Activated naive CD4-positive, alpha-beta T cell (primary cell): ENCODE measurements around the gene PCP4L1.

Experiments
- DNase-seq, 4 experiments: peaks; one replicate each; lab custom pipeline; 2025; lab: John Stamatoyannopoulos, UW

Gene PCP4L1

GRCh38 chr1:161266836-161267235, 8.3 kb downstream of the PCP4L1 start:
- no peak for DNase-seq

GRCh38 chr1:161267321-161267720, 8.8 kb downstream of the PCP4L1 start:
- DNase-seq = no peak

- no peak for DNase-seq
Observed at GRCh38 chr1:161273402-161273801, 14.9 kb downstream of the PCP4L1 start.

- DNase-seq = no peak
Observed at GRCh38 chr1:161274874-161275273, 16.3 kb downstream of the PCP4L1 start.

- DNase-seq = no peak
Observed at GRCh38 chr1:161282991-161283390, 24.4 kb downstream of the PCP4L1 start.

GRCh38 chr1:161285113-161285512, 26.6 kb downstream of the PCP4L1 start:
- no peak for DNase-seq

- no peak for DNase-seq
Observed at GRCh38 chr1:161285521-161285920, 27.0 kb downstream of the PCP4L1 start.

- no peak for DNase-seq
Observed at GRCh38 chr1:161287482-161288054, 29.0 kb downstream of the PCP4L1 start.

- no peak for DNase-seq
Observed at GRCh38 chr1:161290779-161291178, 32.2 kb downstream of the PCP4L1 start.

GRCh38 chr1:161297415-161297814, 38.9 kb downstream of the PCP4L1 start:
- DNase-seq = no peak

- DNase-seq = no peak
Observed at GRCh38 chr1:161298116-161298515, 39.6 kb downstream of the PCP4L1 start.

- no peak for DNase-seq
Observed at GRCh38 chr1:161299347-161299746, 40.8 kb downstream of the PCP4L1 start.

GRCh38 chr1:161300478-161300877, 41.9 kb downstream of the PCP4L1 start:
- DNase-seq = no peak

GRCh38 chr1:161304927-161305866, 46.7 kb downstream of the PCP4L1 start:
- no peak for DNase-seq

- peak; percentile 14 to 83 (median 62) for DNase-seq
Observed at GRCh38 chr1:161305867-161306519, 47.4 kb downstream of the PCP4L1 start.

- no peak for DNase-seq
Observed at GRCh38 chr1:161307230-161307768, 48.8 kb downstream of the PCP4L1 start.

GRCh38 chr1:161307892-161308638, 49.5 kb downstream of the PCP4L1 start:
- no peak for DNase-seq

GRCh38 chr1:161309868-161310267, 51.3 kb downstream of the PCP4L1 start, which contains the start of gene MPZ:
TSS of gene MPZ (minus strand) at chr1:161309968. CDS start at chr1:161309905, 63 bp downstream.
- no peak for DNase-seq

- no peak for DNase-seq
Observed at GRCh38 chr1:161311595-161312181, 53.1 kb downstream of the PCP4L1 start.

GRCh38 chr1:161313554-161314200, 55.1 kb downstream of the PCP4L1 start:
- DNase-seq = no peak
